HEK293 (cell line): ENCODE data around the gene GNL2.

Experiments
- CTCF ChIA-PET: fragments of 350-600 bp; formaldehyde crosslinking; extraction: SDS; loops from one replicate; lab custom pipeline; 2021; ENCODE audit warnings: antibody characterized with exemption; lab: Yijun Ruan, JAX
- POLR2A ChIA-PET: fragments of 300-600 bp; formaldehyde crosslinking; extraction: SDS; loops from one replicate; lab custom pipeline; 2020; ENCODE audit warnings: antibody characterized with exemption, inconsistent platforms; lab: Yijun Ruan, JAX
- H3K27ac ChIP-seq: fragments of 200-500 bp; sonication (Bioruptor generic); 2 replicates; pipeline ENCODE4 v1.5.1; 2014; ENCODE audit warnings: low read depth, low read length, control low read depth, inconsistent platforms; ENCODE audit errors: extremely low read depth
- H3K36me3 ChIP-seq, 2 experiments: fragments of 200-500 bp in 1 of 2; sonication (Bioruptor generic) in 1 of 2; 1 replicate in 1 of 2; 2 replicates in 1 of 2; pipeline ENCODE4 v1.5.1; 2014 to 2017; ENCODE audit warnings: inconsistent platforms in 2 of 2, low read length in 2 of 2; ENCODE audit not compliant: control insufficient read depth in 2 of 2, insufficient read depth in 1 of 2
- H3K4me1 ChIP-seq: fragments of 200-500 bp; sonication (Bioruptor generic); 2 replicates; pipeline ENCODE4 v1.5.1; 2014; ENCODE audit warnings: mild to moderate bottlenecking, low read length, inconsistent platforms; ENCODE audit not compliant: control insufficient read depth, insufficient read depth
- H3K4me3 ChIP-seq: 2 replicates; pipeline ENCODE4 v1.5.1; 2011; ENCODE audit warnings: low read depth, mild to moderate bottlenecking, control low read depth, low read length, moderate library complexity
- H3K9me3 ChIP-seq: fragments of 200-500 bp; sonication (Bioruptor generic); 2 replicates; pipeline ENCODE4 v1.5.1; 2014; ENCODE audit warnings: low read depth, low read length, inconsistent platforms; ENCODE audit not compliant: control insufficient read depth, insufficient read depth
- BCL11A ChIP-seq: fragments of 450-650 bp; formaldehyde crosslinking; IDR thresholded peaks from 2 replicates; pipeline ENCODE4 v1.5.1; 2016; ENCODE audit warnings: low read depth, missing biosample characterization, missing genetic modification characterization
- GLI4 ChIP-seq: fragments of 450-650 bp; formaldehyde crosslinking; IDR thresholded peaks from 2 replicates; pipeline ENCODE4 v1.5.1; 2016; ENCODE audit warnings: missing biosample characterization, missing genetic modification characterization
- GLIS1 ChIP-seq: fragments of 450-650 bp; formaldehyde crosslinking; IDR thresholded peaks from 2 replicates; pipeline ENCODE4 v1.5.1; 2016; ENCODE audit warnings: missing biosample characterization, missing genetic modification characterization
- GLIS2 ChIP-seq: fragments of 450-650 bp; formaldehyde crosslinking; IDR thresholded peaks from 2 replicates; pipeline ENCODE4 v1.5.1; 2016; ENCODE audit warnings: missing biosample characterization, missing genetic modification characterization
- PATZ1 ChIP-seq: fragments of 450-650 bp; formaldehyde crosslinking; IDR thresholded peaks from 2 replicates; pipeline ENCODE4 v1.5.1; 2016; ENCODE audit warnings: missing biosample characterization, missing genetic modification characterization
- SP2 ChIP-seq: fragments of 450-650 bp; formaldehyde crosslinking; IDR thresholded peaks from 2 replicates; pipeline ENCODE4 v1.5.1; 2016; ENCODE audit warnings: missing biosample characterization, missing genetic modification characterization
- SP3 ChIP-seq: fragments of 450-650 bp; formaldehyde crosslinking; IDR thresholded peaks from 2 replicates; pipeline ENCODE4 v1.5.1; 2016; ENCODE audit warnings: missing biosample characterization, missing genetic modification characterization
- SP7 ChIP-seq: fragments of 450-650 bp; formaldehyde crosslinking; IDR thresholded peaks from 2 replicates; pipeline ENCODE4 v1.5.1; 2016; ENCODE audit warnings: missing biosample characterization, missing genetic modification characterization
- ZBTB17 ChIP-seq: fragments of 450-650 bp; formaldehyde crosslinking; IDR thresholded peaks from 2 replicates; pipeline ENCODE4 v1.5.1; 2016; ENCODE audit warnings: missing biosample characterization, missing genetic modification characterization
- ZBTB8A ChIP-seq: fragments of 450-650 bp; formaldehyde crosslinking; IDR thresholded peaks from 2 replicates; pipeline ENCODE4 v1.5.1; 2016; ENCODE audit warnings: missing biosample characterization, missing genetic modification characterization
- ZEB2 ChIP-seq: fragments of 450-650 bp; formaldehyde crosslinking; IDR thresholded peaks from 2 replicates; pipeline ENCODE4 v1.5.1; 2016; ENCODE audit warnings: missing biosample characterization, missing genetic modification characterization
- ZFHX2 ChIP-seq: fragments of 450-650 bp; formaldehyde crosslinking; conservative IDR thresholded peaks from 2 replicates; pipeline ENCODE4 v1.5.1; 2016; ENCODE audit warnings: missing biosample characterization, missing genetic modification characterization
- ZFP37 ChIP-seq: fragments of 450-650 bp; formaldehyde crosslinking; IDR thresholded peaks from 2 replicates; pipeline ENCODE4 v1.5.1; 2016; ENCODE audit warnings: missing biosample characterization, missing genetic modification characterization
- ZFP41 ChIP-seq: fragments of 450-650 bp; formaldehyde crosslinking; IDR thresholded peaks from 2 replicates; pipeline ENCODE4 v1.5.1; 2016; ENCODE audit warnings: missing biosample characterization, missing genetic modification characterization, borderline replicate concordance
- ZNF239 ChIP-seq: fragments of 450-650 bp; formaldehyde crosslinking; IDR thresholded peaks from 2 replicates; pipeline ENCODE4 v1.5.1; 2016; ENCODE audit warnings: missing biosample characterization, missing genetic modification characterization
- ZNF324 ChIP-seq: fragments of 450-650 bp; formaldehyde crosslinking; IDR thresholded peaks from 2 replicates; pipeline ENCODE4 v1.5.1; 2016; ENCODE audit warnings: missing biosample characterization, missing genetic modification characterization
- ZNF335 ChIP-seq: fragments of 450-650 bp; formaldehyde crosslinking; conservative IDR thresholded peaks from 2 replicates; pipeline ENCODE4 v1.5.1; 2016; ENCODE audit warnings: missing biosample characterization, missing genetic modification characterization
- ZNF37A ChIP-seq: fragments of 450-650 bp; IDR thresholded peaks from 2 replicates; pipeline ENCODE4 v1.5.1; 2018; ENCODE audit warnings: missing biosample characterization, missing genetic modification characterization
- ZNF449 ChIP-seq: fragments of 450-650 bp; formaldehyde crosslinking; IDR thresholded peaks from 2 replicates; pipeline ENCODE4 v1.5.1; 2017; ENCODE audit warnings: missing biosample characterization, mild to moderate bottlenecking, missing genetic modification characterization, moderate library complexity
- ZNF544 ChIP-seq: fragments of 450-650 bp; formaldehyde crosslinking; IDR thresholded peaks from 2 replicates; pipeline ENCODE4 v1.5.0; 2017; ENCODE audit warnings: missing biosample characterization, missing genetic modification characterization
- ZNF600 ChIP-seq: fragments of 450-650 bp; formaldehyde crosslinking; IDR thresholded peaks from 2 replicates; pipeline ENCODE4 v1.5.1; 2016; ENCODE audit warnings: missing biosample characterization, missing genetic modification characterization
- ZNF777 ChIP-seq: fragments of 450-650 bp; formaldehyde crosslinking; IDR thresholded peaks from 2 replicates; pipeline ENCODE4 v1.5.1; 2017; ENCODE audit warnings: missing biosample characterization, missing genetic modification characterization, borderline replicate concordance
- ZSCAN16 ChIP-seq: fragments of 450-650 bp; formaldehyde crosslinking; IDR thresholded peaks from 2 replicates; pipeline ENCODE4 v1.5.1; 2016; ENCODE audit warnings: missing biosample characterization, missing genetic modification characterization
- TF ChIP-seq, protein P1 (sequence below): fragments of 450-650 bp; formaldehyde crosslinking; IDR thresholded peaks from 2 replicates; pipeline ENCODE4 v1.5.1; 2017; ENCODE audit warnings: missing biosample characterization, missing genetic modification characterization
- TF ChIP-seq, protein P2 (sequence below): fragments of 450-650 bp; formaldehyde crosslinking; IDR thresholded peaks from 2 replicates; pipeline ENCODE4 v1.5.1; 2016; ENCODE audit warnings: missing biosample characterization, missing genetic modification characterization
- TF ChIP-seq, protein P3 (sequence below): fragments of 450-650 bp; formaldehyde crosslinking; IDR thresholded peaks from 2 replicates; pipeline ENCODE4 v1.5.1; 2016; ENCODE audit warnings: missing biosample characterization, missing genetic modification characterization
- TF ChIP-seq, protein P4 (sequence below): sonication (generic); formaldehyde crosslinking; IDR thresholded peaks from 2 replicates; pipeline ENCODE4 v1.8.1; 2022; ENCODE audit warnings: mild to moderate bottlenecking, moderate library complexity, missing genetic modification reagents

The GNL2 gene

DNA sequence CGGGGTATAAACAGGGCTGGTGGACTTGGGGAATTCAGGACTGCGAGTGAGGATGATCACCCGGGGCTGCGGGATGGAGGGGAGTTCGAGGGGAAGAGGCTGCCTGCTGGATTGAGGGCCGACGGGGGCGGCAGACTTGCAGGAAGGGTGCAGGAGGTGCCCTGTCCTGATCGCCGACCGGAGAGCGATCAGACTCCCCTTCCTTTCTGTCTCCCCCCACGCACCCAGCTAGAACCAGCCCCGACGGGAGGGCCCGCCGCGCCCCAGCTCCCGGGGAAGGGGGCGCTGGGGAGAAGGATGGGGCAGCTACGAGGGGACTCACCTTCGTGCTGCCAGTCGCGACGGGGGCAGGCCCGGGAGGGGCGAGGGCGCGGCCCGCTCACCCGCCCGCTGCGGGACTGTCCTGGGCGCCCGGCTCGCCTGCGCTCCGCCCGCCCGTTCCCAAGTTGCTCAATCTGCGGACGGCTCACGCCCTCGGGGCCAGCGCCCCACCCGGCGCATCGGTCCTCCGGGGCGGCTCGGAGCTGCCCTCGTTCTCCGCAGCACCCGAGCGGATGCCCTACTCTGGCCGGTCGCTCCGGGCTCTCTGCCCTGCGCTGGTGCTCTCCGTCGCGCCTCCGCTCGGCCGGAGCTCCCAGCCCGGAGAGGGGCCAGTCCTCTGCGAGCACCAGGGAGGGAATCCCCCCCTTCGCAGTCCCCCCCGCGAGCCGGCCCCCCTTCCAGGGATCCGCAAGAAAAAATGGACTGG is 38.7 kb upstream of the GNL2 start, which contains the start of gene RSPO1:
RSPO1 (minus strand) TSS at position 649 of the 748 bp plus-strand sequence. CDS start 5,231 bp downstream, outside the sequence.
- H3K4me1 ChIP-seq, result no peaks in the 10 kb centered on the region
- peak within 1 kb of the TSS; percentile 25 for H3K4me3 ChIP-seq
- POLR2A ChIA-PET, result interaction anchor here (0.8 kb wide), 1 partner anchor 173 kb away, joined by 4 read pairs; the partner anchor contains the start of genes C1orf122 and YRDC
- CTCF ChIA-PET, result interaction anchor here (0.6 to 2.0 kb wide), 3 partner anchors 32 to 926 kb away, joined by 3 to 7 read pairs (median 5); no protein-coding TSS in a partner anchor
- no peaks in the 10 kb centered on the region for H3K9me3 ChIP-seq
- H3K36me3 ChIP-seq, result no peaks in the 10 kb centered on the region
- H3K27ac ChIP-seq, result no peak within 1 kb of the TSS
- TF ChIP-seq GLI4 (tag by site-specific recombination) (no peak), SP7 (0 out of 2 replicates have a peak, but pooled peaks have one; percentile 15), ZEB2 (tag by site-specific recombination) (peak; percentile 38; the same call in 1 of the 2 replicates), ZNF777 (tag by site-specific recombination) (peak; percentile 77), ZNF239 (no peak), GLIS1 (tag by site-specific recombination) (peak; percentile 70), GLIS2 (tag by site-specific recombination) (peak; percentile 94), ZNF600 (tag by site-specific recombination) (peak; percentile 45; the same call in 1 of the 2 replicates), ZSCAN16 (no peak), ZNF324 (tag by site-specific recombination) (no peak), ZNF335 (tag by site-specific recombination) (peak; percentile 69; the same call in 1 of the 2 replicates), ZFP37 (no peak), ZBTB17 (tag by site-specific recombination) (peak; percentile 81), SP2 (tag by site-specific recombination) (0 out of 2 replicates have a peak, but pooled peaks have one; percentile 10), ZFHX2 (tag by site-specific recombination) (peak; percentile 49), ZBTB8A (tag by site-specific recombination) (peak; percentile 78), ZNF449 (tag by site-specific recombination) (0 out of 2 replicates have a peak, but pooled peaks have one; percentile 24), ZNF544 (tag by site-specific recombination) (no peak), PATZ1 (tag by site-specific recombination) (peak; percentile 47; the same call in 1 of the 2 replicates), ZFP41 (tag by site-specific recombination) (no peak), BCL11A (tag by site-specific recombination) (no peak), ZNF37A (tag by site-specific recombination) (no peak), SP3 (tag by site-specific recombination) (0 out of 2 replicates have a peak, but pooled peaks have one; percentile 6)
- TF ChIP-seq, protein P1, sequence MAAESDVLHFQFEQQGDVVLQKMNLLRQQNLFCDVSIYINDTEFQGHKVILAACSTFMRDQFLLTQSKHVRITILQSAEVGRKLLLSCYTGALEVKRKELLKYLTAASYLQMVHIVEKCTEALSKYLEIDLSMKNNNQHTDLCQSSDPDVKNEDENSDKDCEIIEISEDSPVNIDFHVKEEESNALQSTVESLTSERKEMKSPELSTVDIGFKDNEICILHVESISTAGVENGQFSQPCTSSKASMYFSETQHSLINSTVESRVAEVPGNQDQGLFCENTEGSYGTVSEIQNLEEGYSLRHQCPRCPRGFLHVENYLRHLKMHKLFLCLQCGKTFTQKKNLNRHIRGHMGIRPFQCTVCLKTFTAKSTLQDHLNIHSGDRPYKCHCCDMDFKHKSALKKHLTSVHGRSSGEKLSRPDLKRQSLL (tag by site-specific recombination), result no peak
- TF ChIP-seq, protein P2, sequence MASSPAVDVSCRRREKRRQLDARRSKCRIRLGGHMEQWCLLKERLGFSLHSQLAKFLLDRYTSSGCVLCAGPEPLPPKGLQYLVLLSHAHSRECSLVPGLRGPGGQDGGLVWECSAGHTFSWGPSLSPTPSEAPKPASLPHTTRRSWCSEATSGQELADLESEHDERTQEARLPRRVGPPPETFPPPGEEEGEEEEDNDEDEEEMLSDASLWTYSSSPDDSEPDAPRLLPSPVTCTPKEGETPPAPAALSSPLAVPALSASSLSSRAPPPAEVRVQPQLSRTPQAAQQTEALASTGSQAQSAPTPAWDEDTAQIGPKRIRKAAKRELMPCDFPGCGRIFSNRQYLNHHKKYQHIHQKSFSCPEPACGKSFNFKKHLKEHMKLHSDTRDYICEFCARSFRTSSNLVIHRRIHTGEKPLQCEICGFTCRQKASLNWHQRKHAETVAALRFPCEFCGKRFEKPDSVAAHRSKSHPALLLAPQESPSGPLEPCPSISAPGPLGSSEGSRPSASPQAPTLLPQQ (tag by site-specific recombination), result 0 out of 2 replicates have a peak, but pooled peaks have one; percentile 19
- TF ChIP-seq, protein P3, sequence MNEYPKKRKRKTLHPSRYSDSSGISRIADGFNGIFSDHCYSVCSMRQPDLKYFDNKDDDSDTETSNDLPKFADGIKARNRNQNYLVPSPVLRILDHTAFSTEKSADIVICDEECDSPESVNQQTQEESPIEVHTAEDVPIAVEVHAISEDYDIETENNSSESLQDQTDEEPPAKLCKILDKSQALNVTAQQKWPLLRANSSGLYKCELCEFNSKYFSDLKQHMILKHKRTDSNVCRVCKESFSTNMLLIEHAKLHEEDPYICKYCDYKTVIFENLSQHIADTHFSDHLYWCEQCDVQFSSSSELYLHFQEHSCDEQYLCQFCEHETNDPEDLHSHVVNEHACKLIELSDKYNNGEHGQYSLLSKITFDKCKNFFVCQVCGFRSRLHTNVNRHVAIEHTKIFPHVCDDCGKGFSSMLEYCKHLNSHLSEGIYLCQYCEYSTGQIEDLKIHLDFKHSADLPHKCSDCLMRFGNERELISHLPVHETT (tag by site-specific recombination), result no peak
- TF ChIP-seq, protein P4, sequence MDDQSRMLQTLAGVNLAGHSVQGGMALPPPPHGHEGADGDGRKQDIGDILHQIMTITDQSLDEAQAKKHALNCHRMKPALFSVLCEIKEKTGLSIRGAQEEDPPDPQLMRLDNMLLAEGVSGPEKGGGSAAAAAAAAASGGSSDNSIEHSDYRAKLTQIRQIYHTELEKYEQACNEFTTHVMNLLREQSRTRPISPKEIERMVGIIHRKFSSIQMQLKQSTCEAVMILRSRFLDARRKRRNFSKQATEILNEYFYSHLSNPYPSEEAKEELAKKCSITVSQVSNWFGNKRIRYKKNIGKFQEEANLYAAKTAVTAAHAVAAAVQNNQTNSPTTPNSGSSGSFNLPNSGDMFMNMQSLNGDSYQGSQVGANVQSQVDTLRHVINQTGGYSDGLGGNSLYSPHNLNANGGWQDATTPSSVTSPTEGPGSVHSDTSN, result 0 out of 2 replicates have a peak, but pooled peaks have one; percentile 18
